Osteoblast (primary cell): ENCODE results near the gene FOXO4. TPM values are rescaled to one million over a fixed set of nuclear protein-coding genes. Genes with fewer than 3 reads are reported as not detected.
A peak's percentile ranks its signal among the peaks of the same experiment; 100 is the strongest.
"Not testable (repeated sequence)": the region's sequence is repeated elsewhere in the genome, so short reads cannot be mapped to it uniquely, and the experiment has no call there.

Source experiments
- DNase-seq: peaks from one replicate; pipeline ENCODE4 v3.0.0; 2011; ENCODE audit warnings: low spot score, mixed read lengths; ENCODE audit not compliant: insufficient read length; ENCODE audit errors: missing footprints
- H2AFZ ChIP-seq: 2 replicates; pipeline ENCODE4 v1.6.0; 2011; ENCODE audit warnings: mild to moderate bottlenecking, low read length
- H3K27ac ChIP-seq: 2 replicates; pipeline ENCODE4 v1.5.1; 2011; ENCODE audit warnings: mild to moderate bottlenecking, low read depth, low read length, moderate library complexity
- H3K27me3 ChIP-seq: 2 replicates; pipeline ENCODE4 v1.6.0; 2012; ENCODE audit warnings: mild to moderate bottlenecking, control low read depth, inconsistent platforms, low read length, moderate library complexity; ENCODE audit not compliant: insufficient read depth
- H3K36me3 ChIP-seq: 2 replicates; pipeline ENCODE4 v1.5.1; 2011; ENCODE audit warnings: mild to moderate bottlenecking, low read length, control low read depth, moderate library complexity; ENCODE audit not compliant: insufficient read depth
- H3K4me1 ChIP-seq: 2 replicates; pipeline ENCODE4 v1.5.1; 2011; ENCODE audit warnings: mild to moderate bottlenecking, low read length, control low read depth, moderate library complexity; ENCODE audit not compliant: insufficient read depth
- H3K4me2 ChIP-seq: 2 replicates; pipeline ENCODE4 v1.6.0; 2011; ENCODE audit warnings: mild to moderate bottlenecking, low read length; ENCODE audit not compliant: insufficient read depth
- H3K4me3 ChIP-seq: fragments of 200-600 bp; sonication (generic); 3 replicates; pipeline ENCODE4 v1.5.1; 2012; ENCODE audit warnings: mild to moderate bottlenecking, low read length, inconsistent platforms; ENCODE audit not compliant: insufficient read depth
- H3K79me2 ChIP-seq: 2 replicates; pipeline ENCODE4 v1.6.0; 2012; ENCODE audit warnings: mild to moderate bottlenecking, low read length, control low read depth, inconsistent platforms; ENCODE audit not compliant: insufficient read depth
- H3K9me3 ChIP-seq: 2 replicates; pipeline ENCODE4 v1.5.1; 2011; ENCODE audit warnings: low read depth, low read length, control low read depth
- H4K20me1 ChIP-seq: 2 replicates; pipeline ENCODE4 v1.6.0; 2012; ENCODE audit warnings: mild to moderate bottlenecking, low read length, control low read depth; ENCODE audit not compliant: insufficient read depth
- total RNA-seq: library from RNA; depleted of rRNA; stranded (reverse); fragments of >200 nt; gene quantifications from 2 replicates; pipeline ENCODE4 v1.2.3, GENCODE V29; 2012
- TF ChIP-seq, protein P1 (sequence below): IDR thresholded peaks from 2 replicates; pipeline ENCODE4 v1.5.1; 2011; ENCODE audit warnings: mild to moderate bottlenecking, low read depth, low read length, moderate library complexity; ENCODE audit errors: extremely low read depth

Gene FOXO4, protein sequence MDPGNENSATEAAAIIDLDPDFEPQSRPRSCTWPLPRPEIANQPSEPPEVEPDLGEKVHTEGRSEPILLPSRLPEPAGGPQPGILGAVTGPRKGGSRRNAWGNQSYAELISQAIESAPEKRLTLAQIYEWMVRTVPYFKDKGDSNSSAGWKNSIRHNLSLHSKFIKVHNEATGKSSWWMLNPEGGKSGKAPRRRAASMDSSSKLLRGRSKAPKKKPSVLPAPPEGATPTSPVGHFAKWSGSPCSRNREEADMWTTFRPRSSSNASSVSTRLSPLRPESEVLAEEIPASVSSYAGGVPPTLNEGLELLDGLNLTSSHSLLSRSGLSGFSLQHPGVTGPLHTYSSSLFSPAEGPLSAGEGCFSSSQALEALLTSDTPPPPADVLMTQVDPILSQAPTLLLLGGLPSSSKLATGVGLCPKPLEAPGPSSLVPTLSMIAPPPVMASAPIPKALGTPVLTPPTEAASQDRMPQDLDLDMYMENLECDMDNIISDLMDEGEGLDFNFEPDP
- total RNA-seq, result 6.8 and 7.6 TPM in 2 replicates

DNA sequence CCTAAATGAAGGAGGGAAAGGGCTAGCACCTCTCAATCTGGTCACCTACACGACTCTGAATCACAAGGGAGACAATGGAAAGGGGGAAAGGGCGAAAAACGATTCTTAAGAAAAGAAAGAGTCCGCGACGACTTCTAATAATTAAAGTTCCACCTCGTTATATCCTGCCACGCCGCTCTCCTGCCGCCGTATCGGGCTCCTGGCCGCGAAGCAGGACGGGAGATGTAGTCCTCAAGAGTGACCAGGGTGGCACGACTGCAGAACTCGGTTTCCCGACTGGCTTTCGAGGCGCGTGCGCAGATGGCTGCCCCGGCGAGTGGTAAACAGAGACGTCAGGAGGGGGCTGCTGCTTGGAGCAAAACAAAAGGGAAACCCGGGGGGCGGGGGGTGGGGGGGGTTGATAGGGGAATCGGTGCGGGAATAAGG is at the start of gene FOXO4:
TSS of gene FOXO4 (plus strand) at position 297 of the 426 bp plus-strand sequence. CDS start 678 bp downstream, outside the sequence.
- DNase-seq, result peak; percentile 94
- Histone ChIP-seq H2AFZ (peak within 1 kb of the TSS; percentile 88), H3K4me3 (peak within 1 kb of the TSS; percentile 74), H3K36me3 (no peaks in the 10 kb centered on the region), H4K20me1 (no peaks in the 10 kb centered on the region), H3K79me2 (no peaks in the 10 kb centered on the region), H3K27ac (no peak within 1 kb of the TSS), H3K9me3 (no peaks in the 10 kb centered on the region), H3K4me2 (peak within 1 kb of the TSS; percentile 94), H3K4me1 (peaks cover 4% of the 10 kb centered on the region), H3K27me3 (peaks cover 12% of the 10 kb centered on the region)
- TF ChIP-seq, protein P1, sequence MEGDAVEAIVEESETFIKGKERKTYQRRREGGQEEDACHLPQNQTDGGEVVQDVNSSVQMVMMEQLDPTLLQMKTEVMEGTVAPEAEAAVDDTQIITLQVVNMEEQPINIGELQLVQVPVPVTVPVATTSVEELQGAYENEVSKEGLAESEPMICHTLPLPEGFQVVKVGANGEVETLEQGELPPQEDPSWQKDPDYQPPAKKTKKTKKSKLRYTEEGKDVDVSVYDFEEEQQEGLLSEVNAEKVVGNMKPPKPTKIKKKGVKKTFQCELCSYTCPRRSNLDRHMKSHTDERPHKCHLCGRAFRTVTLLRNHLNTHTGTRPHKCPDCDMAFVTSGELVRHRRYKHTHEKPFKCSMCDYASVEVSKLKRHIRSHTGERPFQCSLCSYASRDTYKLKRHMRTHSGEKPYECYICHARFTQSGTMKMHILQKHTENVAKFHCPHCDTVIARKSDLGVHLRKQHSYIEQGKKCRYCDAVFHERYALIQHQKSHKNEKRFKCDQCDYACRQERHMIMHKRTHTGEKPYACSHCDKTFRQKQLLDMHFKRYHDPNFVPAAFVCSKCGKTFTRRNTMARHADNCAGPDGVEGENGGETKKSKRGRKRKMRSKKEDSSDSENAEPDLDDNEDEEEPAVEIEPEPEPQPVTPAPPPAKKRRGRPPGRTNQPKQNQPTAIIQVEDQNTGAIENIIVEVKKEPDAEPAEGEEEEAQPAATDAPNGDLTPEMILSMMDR, result no peak

DNA sequence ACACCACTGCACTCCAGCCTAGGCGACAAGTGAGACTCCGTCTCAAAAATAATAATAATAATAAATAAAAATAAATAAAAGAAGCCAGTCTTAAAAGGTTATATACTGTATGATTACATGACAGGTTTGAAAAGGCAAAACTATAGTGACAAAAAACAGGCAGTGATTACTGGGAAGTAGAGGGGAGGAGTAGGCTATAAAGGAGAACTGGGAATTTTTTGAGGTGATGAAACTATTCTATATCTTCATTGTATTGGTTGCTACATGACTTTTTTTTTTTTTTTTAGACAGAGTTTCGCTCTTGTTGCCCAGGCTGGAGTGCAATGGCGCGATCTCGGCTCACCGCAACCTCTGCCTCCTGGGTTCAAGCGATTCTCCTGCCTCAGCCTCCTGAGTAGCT is 47.8 kb upstream of the FOXO4 start:
- H3K36me3 ChIP-seq, H3K9me3 ChIP-seq, H3K4me1 ChIP-seq, H3K79me2 ChIP-seq, H4K20me1 ChIP-seq, H3K4me3 ChIP-seq, H3K4me2 ChIP-seq, H2AFZ ChIP-seq, H3K27me3 ChIP-seq, DNase-seq, H3K27ac ChIP-seq: not testable (repeated sequence)

DNA sequence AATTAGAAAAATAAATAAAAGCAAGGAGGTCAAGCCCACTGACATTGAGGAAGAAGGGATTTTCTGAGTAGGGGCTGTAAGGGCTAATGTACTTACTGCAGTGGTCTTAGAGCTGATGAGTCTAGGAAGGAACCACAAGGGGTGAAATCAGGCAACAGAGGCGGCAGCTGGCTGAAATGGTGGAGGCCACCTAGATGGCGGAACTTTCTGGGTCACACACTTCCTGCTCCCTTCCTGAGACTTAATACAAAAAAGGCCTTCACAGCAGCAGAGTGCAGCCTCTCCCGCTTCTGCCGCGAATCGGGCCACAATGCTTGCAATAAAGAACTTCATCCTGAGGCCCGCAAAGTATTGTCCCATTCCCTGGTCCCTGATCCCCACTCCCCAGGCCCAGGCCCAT is 42.9 kb upstream of the FOXO4 start:
- Histone ChIP-seq H4K20me1 (no peaks in the 10 kb centered on the region), H3K79me2 (no peaks in the 10 kb centered on the region), H2AFZ (no peak overlapping the region), H3K4me1 (peaks cover 4% of the 10 kb centered on the region), H3K4me3 (no peak overlapping the region), H3K27ac (no peak overlapping the region), H3K36me3 (peaks cover 4% of the 10 kb centered on the region), H3K4me2 (no peak overlapping the region), H3K9me3 (no peaks in the 10 kb centered on the region), H3K27me3 (no peaks in the 10 kb centered on the region)
- no peak for DNase-seq
- TF ChIP-seq, protein P1, result no peak

DNA sequence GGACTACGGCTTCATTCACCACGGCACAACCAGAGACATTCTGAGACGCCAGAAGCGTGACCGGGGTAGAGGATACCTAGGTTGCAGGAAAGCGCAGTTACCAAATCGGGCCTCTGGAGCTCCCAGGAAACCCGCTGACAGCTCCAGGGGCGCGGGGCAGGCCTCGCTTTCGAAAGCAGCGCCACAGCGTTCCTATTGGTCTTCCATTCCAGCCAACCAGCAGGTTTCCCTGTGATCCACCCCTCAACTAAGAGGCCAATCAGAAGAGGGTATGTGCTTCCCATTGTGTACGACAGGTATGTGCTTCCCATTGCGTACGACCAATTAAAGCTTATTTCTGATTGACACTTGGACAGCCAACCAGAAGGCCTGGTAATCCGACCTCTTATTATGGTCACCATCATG is 42.4 kb upstream of the FOXO4 start:
- Histone ChIP-seq H4K20me1 (no peaks in the 10 kb centered on the region), H3K27me3 (no peaks in the 10 kb centered on the region), H3K36me3 (peaks cover 4% of the 10 kb centered on the region), H3K79me2 (no peaks in the 10 kb centered on the region), H3K9me3 (no peaks in the 10 kb centered on the region), H2AFZ (no peak overlapping the region), H3K27ac (no peak overlapping the region), H3K4me3 (no peak overlapping the region), H3K4me1 (peaks cover 4% of the 10 kb centered on the region), H3K4me2 (no peak overlapping the region)
- TF ChIP-seq, protein P1, result no peak
- DNase-seq, result no peak
